IPS DF 6.9 (cell line): ENCODE data around the gene SNX33.

ENCODE experiments used
- DNase-seq: peaks from one replicate; pipeline ENCODE4 v3.0.0-alpha.2; 2013; ENCODE audit warnings: low read depth, low spot score
- H3K27ac ChIP-seq: one replicate; pipeline ENCODE4 v1.5.1; 2013; ENCODE audit warnings: low read length, control low read depth
- H3K27me3 ChIP-seq: 2 replicates; pipeline ENCODE4 v1.6.1; 2013; ENCODE audit warnings: mild to moderate bottlenecking, low read length; ENCODE audit not compliant: control insufficient read depth, insufficient read depth
- H3K36me3 ChIP-seq: 2 replicates; pipeline ENCODE4 v1.6.1; 2013; ENCODE audit warnings: low read length; ENCODE audit not compliant: control insufficient read depth, insufficient read depth
- H3K4me1 ChIP-seq: 2 replicates; pipeline ENCODE4 v1.6.1; 2013; ENCODE audit warnings: low read length; ENCODE audit not compliant: control insufficient read depth, insufficient read depth
- H3K4me3 ChIP-seq: 2 replicates; pipeline ENCODE4 v1.5.1; 2013; ENCODE audit warnings: mild to moderate bottlenecking, low read length
- H3K9me3 ChIP-seq: 2 replicates; pipeline ENCODE4 v1.6.1; 2013; ENCODE audit warnings: low read length, inconsistent platforms; ENCODE audit not compliant: control insufficient read depth, insufficient read depth
- WGBS: extraction: QIAGEN DNeasy Blood & Tissue Kit; methylation state at CpG from one replicate; pipeline ENCODE4 v1.1.7; 2013; ENCODE audit warnings: mixed read lengths, missing lambda C conversion rate; ENCODE audit not compliant: insufficient read length, insufficient coverage; 5-methylcytosine and 5-hydroxymethylcytosine counted together

The SNX33 gene

DNA sequence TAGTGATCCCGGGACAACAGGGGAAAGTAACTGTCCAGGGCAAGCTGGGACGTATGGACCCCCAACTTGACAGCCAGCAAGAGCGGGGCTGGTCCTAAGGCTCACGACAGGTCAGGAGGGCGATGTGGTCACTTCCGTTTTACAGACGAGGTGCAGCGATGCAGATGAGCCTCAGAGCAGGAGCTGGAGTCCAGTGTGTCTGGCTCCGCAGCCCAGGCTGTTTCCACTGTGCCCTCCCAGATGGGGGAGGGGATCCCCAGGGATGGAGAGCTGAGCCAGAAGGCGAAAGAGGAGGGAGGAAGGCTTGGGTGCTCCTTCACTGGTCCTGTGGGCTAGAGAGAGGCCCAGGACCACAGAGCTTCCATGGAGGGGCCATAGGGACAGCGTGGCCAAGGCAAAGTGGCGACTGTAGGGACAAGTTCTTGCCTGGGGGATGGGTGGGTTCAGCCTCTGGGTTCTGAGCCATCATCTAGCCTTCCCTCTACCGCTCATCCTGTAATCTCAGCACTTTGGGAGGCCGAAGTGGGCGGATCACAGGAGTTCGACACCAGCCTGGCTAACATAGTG lies 5.7 kb downstream of the SNX33 start:
- Histone ChIP-seq H3K36me3 (peaks cover 3% of the 10 kb centered on the region; the same call in 1 of the 2 replicates), H3K27me3 (no peaks in the 10 kb centered on the region), H3K4me1 (peaks cover 9% of the 10 kb centered on the region), H3K9me3 (no peaks in the 10 kb centered on the region), H3K27ac (no peak overlapping the region), H3K4me3 (no peak overlapping the region)
- no peak for DNase-seq
- no CpG with 5 or more reads among the region's 16 CpGs for WGBS

DNA sequence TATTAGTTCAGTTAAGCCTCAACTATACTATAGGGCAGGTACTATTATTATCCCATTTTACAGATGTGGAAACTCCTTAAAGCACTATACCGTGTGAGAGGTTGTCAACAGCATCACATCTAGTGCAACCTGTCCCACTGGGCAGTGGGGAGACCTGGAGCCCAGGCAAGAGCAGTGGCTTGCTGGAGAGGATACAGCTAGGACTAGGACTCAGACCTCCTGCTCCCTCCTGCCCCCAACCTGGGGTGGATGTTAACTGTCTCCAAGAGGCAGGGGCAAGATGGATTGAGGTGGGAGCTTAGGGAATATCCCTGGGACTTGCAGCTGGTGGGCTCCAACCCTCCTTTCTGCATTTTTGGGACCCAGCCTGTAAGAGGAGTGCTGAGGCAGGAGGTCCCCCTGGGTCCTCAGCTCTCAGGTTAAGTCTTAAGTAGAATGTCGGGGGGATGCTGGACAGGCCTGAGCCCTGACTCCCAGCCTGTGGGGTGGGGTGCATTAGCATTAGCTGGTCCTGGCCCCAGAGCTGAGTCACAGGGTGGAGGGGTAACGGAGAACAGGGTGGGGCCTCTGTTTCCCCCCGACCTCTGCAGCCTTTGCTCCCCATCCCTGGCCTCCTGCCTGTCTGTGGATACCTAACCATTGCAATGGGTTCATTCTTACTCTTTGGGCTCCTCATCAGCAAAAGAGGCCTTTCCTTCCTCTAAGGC lies 6.6 kb downstream of the SNX33 start:
- no peaks in the 10 kb centered on the region for H3K9me3 ChIP-seq
- WGBS: no CpG with 5 or more reads among the region's 4 CpGs
- H3K4me3 ChIP-seq: no peak overlapping the region
- H3K27me3 ChIP-seq: no peaks in the 10 kb centered on the region
- no peak overlapping the region for H3K27ac ChIP-seq
- peaks cover 3% of the 10 kb centered on the region; the same call in 1 of the 2 replicates for H3K4me1 ChIP-seq
- H3K36me3 ChIP-seq: peaks cover 3% of the 10 kb centered on the region; the same call in 1 of the 2 replicates
- DNase-seq: no peak

DNA sequence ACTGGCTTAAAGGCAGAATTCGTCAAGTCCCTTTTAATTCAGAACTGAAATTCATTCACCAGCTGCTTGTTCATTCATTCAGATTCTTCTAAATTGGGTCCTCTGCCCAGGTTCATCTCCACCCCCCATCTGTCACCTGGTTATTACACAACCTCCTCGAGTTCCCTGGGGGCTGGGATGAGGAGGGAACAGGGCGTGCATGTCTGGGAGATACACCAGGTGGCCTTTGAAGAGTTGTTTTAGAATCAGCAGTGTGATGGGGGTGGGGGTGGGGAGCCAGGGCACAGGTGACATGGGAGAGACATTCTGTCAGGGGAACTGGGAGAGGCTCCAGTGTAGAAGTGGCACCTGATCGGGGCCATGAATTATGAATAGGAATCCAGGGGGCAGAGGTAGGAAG lies 8.2 kb downstream of the SNX33 start:
- Histone ChIP-seq H3K4me3 (no peak overlapping the region), H3K9me3 (no peaks in the 10 kb centered on the region), H3K4me1 (0 out of 2 replicates have a peak, but pooled peaks cover 2% of the 10 kb centered on the region), H3K27me3 (no peaks in the 10 kb centered on the region), H3K27ac (no peak overlapping the region), H3K36me3 (peaks cover 7% of the 10 kb centered on the region; the same call in 1 of the 2 replicates)
- WGBS: no CpG with 5 or more reads among the region's 4 CpGs
- no peak for DNase-seq

DNA sequence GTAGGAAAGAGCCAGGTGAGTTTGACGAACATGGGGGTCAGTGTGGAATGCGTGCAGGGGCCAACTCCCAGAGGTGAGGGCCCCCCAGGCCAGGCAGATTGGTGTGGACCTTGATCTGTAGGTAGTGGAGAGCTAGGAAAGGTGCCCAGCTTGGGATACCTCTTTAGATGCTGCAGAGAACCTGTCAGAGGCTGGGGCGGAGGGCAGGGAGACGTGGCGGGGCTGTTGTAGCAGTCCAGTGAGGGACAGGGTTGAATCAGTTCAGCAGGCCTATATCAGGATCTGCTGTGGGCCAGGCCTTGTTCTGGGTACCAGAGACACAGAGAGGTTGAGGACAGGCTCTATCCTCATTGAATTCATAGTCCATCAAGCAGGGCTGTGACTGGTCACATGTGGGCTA lies 8.6 kb downstream of the SNX33 start:
- H3K36me3 ChIP-seq: 0 out of 2 replicates have a peak, but pooled peaks cover 7% of the 10 kb centered on the region
- no peak for DNase-seq
- H3K4me1 ChIP-seq: 0 out of 2 replicates have a peak, but pooled peaks cover 1% of the 10 kb centered on the region
- WGBS: no CpG with 5 or more reads among the region's 5 CpGs
- H3K27me3 ChIP-seq: no peaks in the 10 kb centered on the region
- no peak overlapping the region for H3K27ac ChIP-seq
- H3K4me3 ChIP-seq: no peak overlapping the region
- H3K9me3 ChIP-seq: no peaks in the 10 kb centered on the region

DNA sequence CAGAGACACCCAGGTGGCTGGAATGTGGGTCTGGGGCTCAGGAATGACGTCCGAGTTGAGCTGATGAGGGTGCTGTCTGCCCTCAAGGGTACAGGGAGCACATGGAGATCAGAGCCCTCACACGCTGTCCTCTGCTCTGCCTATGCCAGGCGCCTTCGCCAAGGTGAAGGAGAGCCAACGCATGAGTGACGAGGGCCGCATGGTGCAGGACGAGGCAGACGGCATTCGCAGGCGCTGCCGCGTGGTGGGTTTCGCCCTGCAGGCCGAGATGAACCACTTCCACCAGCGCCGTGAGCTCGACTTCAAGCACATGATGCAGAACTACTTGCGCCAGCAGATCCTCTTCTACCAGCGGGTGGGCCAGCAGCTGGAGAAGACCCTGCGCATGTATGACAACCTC lies 9.1 kb downstream of the SNX33 start:
- no peak for DNase-seq
- WGBS: no CpG with 5 or more reads among the region's 22 CpGs
- Histone ChIP-seq H3K4me1 (no peaks in the 10 kb centered on the region), H3K27me3 (no peaks in the 10 kb centered on the region), H3K36me3 (0 out of 2 replicates have a peak, but pooled peaks cover 7% of the 10 kb centered on the region), H3K4me3 (no peak overlapping the region), H3K27ac (no peak overlapping the region), H3K9me3 (no peaks in the 10 kb centered on the region)

DNA sequence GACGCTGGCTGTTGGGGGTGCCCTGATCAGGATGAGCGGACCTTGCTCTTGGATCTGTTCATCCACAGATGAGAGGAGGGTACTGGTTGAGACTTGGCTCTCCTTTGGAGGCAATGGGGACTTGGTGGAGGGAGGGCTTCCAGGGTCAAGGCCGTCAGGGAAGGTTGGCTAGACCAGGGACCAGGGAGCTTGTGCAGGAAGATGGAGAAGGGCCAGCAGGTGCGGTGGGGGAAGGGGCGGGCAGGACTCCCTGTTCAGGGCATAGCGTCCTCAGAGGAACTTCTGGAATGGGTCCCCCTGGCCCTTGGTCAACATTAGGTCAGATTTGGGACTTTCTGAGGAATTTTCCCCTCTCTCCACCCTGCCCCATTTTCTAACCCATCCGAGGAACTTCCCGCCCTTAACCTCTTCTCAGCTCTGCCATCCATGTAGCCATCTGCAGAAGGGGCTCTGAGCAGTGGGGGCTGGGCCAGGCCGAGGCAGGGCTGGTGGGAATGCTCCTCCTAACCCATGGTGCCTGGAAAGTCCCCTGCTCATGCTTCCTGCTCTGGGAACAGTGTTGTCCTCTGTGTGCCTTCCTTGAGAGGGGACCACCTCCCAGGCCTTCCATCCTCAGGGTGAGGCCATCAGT lies 11.5 kb downstream of the SNX33 start:
- no peak overlapping the region for H3K4me3 ChIP-seq
- H3K9me3 ChIP-seq: no peaks in the 10 kb centered on the region
- H3K27me3 ChIP-seq: no peaks in the 10 kb centered on the region
- WGBS: no CpG with 5 or more reads among the region's 9 CpGs
- no peaks in the 10 kb centered on the region for H3K4me1 ChIP-seq
- 0 out of 2 replicates have a peak, but pooled peaks cover 7% of the 10 kb centered on the region for H3K36me3 ChIP-seq
- no peak for DNase-seq
- H3K27ac ChIP-seq: no peak overlapping the region

DNA sequence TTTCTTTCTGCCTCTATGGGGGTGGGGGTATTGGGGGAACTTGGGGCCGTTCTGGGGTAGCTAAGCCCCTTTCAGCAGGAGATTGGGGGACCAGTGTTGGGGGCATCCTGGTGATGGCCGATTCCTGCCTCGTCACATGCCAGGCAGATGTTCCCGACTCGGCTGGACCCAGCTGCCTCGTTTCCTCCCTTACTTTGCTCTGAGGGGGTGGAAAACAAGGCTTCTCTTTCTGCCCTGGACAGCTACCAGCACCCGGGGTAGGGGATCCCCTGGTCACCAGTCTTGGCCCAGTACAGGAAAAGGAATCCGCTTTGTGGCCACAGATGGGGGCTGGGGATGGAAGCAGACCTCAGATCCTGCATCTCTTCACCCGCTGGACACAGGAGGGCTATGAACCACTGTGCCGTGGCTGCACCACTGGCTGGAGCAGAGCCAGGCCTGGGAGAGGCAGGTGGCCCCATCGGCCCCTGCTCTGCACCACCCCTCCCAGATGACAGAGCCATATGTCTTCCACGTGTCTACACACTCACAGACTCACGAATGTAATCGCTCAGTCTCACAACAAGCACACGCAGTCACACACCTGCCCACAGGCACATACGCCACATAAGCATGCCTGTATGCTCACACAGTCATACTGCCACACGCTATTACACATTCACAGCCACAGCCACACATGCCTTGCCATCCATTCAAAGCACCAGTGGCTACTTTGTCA lies 12.4 kb downstream of the SNX33 start:
- DNase-seq: no peak
- WGBS: no CpG with 5 or more reads among the region's 17 CpGs
- no peak overlapping the region for H3K27ac ChIP-seq
- H3K9me3 ChIP-seq: no peaks in the 10 kb centered on the region
- 0 out of 2 replicates have a peak, but pooled peaks cover 7% of the 10 kb centered on the region for H3K36me3 ChIP-seq
- no peak overlapping the region for H3K4me3 ChIP-seq
- H3K27me3 ChIP-seq: no peaks in the 10 kb centered on the region
- H3K4me1 ChIP-seq: no peaks in the 10 kb centered on the region

DNA sequence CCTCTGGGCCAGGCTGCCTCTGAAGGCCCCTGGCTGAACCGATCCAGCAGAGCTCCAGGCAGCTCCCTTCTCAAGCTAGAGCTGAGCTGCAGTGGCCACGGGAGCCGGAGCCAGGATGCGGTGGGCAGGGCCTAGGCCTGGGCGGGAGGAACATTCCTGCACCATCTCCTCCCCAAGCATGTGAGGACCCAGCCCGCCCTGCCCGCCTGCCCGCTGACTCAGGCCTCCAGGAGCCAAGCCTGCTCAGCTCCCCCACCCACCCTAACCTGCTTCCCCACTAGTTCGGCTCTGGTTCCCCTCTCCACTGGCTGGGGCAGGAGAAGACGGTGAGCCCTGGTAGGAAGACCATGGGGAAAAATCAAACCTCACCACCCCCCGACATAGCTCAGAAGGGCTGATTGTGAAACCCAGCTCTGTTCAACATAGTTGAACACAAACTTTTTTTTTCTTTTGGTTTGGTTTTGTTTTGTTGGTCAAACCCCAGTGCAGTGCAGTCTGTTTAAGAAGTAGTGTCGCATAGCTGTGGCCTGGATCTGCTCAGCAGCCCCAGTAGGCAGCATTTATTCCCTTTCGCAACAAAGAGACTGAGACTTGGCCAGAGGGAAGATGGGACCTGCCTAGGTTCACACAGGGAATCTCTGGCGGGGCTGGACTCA lies 13.5 kb downstream of the SNX33 start:
- no peak for DNase-seq
- H3K4me1 ChIP-seq: no peaks in the 10 kb centered on the region
- H3K4me3 ChIP-seq: no peak overlapping the region
- 0 out of 2 replicates have a peak, but pooled peaks cover 7% of the 10 kb centered on the region for H3K36me3 ChIP-seq
- no CpG with 5 or more reads among the region's 14 CpGs for WGBS
- no peak overlapping the region for H3K27ac ChIP-seq
- H3K9me3 ChIP-seq: no peaks in the 10 kb centered on the region
- no peaks in the 10 kb centered on the region for H3K27me3 ChIP-seq

DNA sequence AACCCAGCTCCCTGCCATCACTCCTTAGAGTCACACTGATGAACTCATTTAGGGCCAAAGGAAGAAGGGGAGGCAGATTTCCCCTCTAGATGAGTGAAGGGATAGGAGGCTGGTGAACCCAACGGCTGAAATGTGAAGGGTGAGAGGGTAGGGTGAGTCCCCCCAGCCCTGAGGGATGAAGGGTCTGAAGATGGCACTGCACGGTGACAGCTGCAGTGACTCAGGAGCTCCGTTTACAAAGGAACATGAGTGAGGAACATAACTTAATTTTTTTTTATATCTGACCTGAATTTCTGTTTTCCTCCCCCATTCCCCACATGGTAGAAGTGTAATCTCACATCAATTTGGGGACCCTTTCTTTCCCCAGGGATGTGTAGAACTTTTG lies 14.0 kb downstream of the SNX33 start:
- H3K4me3 ChIP-seq: no peak overlapping the region
- H3K36me3 ChIP-seq: 0 out of 2 replicates have a peak, but pooled peaks cover 7% of the 10 kb centered on the region
- DNase-seq: no peak
- no CpG with 5 or more reads among the region's 3 CpGs for WGBS
- H3K9me3 ChIP-seq: no peaks in the 10 kb centered on the region
- no peaks in the 10 kb centered on the region for H3K4me1 ChIP-seq
- H3K27ac ChIP-seq: no peak overlapping the region
- H3K27me3 ChIP-seq: no peaks in the 10 kb centered on the region
